CD8-positive, alpha-beta memory T cell (primary cell): ENCODE data around the gene SOX8. TPM values are rescaled to one million over a fixed set of nuclear protein-coding genes. Genes with fewer than 3 reads are reported as not detected.

ENCODE experiments used
- CTCF ChIA-PET: fragments of 350-600 bp; sonication (Branson Sonifier 250); formaldehyde crosslinking; loops from one replicate; lab custom pipeline; 2021; ENCODE audit warnings: antibody characterized with exemption; lab: Charles Lee
- POLR2A ChIA-PET: fragments of 350-600 bp; sonication (Branson Sonifier 250); formaldehyde crosslinking; loops from one replicate; lab custom pipeline; 2021; ENCODE audit warnings: antibody characterized with exemption; lab: Charles Lee
- DNase-seq, 5 donors: peaks; one replicate each; pipeline versions ENCODE4 v3.0.0 to v3.0.0-alpha.2; 2020 to 2022; ENCODE audit warnings: mixed read lengths in 1 of 5
- H3K27ac ChIP-seq: one replicate; pipeline ENCODE4 v1.7.0; 2013; ENCODE audit warnings: low read depth, mild to moderate bottlenecking, low read length, moderate library complexity
- H3K27me3 ChIP-seq: 2 replicates; pipeline ENCODE4 v1.7.0; 2013; ENCODE audit warnings: low read length, mild to moderate bottlenecking; ENCODE audit not compliant: insufficient read depth, poor library complexity, severe bottlenecking
- H3K36me3 ChIP-seq: 2 replicates; pipeline ENCODE4 v1.7.0; 2013; ENCODE audit warnings: mild to moderate bottlenecking, low read length, moderate library complexity; ENCODE audit not compliant: insufficient read depth
- H3K4me1 ChIP-seq: 2 replicates; pipeline ENCODE4 v1.7.0; 2013; ENCODE audit warnings: mild to moderate bottlenecking, low read length, moderate library complexity; ENCODE audit not compliant: insufficient read depth
- H3K4me3 ChIP-seq: 2 replicates; pipeline ENCODE4 v1.7.0; 2013; ENCODE audit warnings: mild to moderate bottlenecking, low read length
- H3K9me3 ChIP-seq: 2 replicates; pipeline ENCODE4 v1.7.0; 2013; ENCODE audit warnings: mild to moderate bottlenecking, low read length
- H3K27ac Mint-ChIP-seq, 8 donors: one replicate each; pipeline ENCODE4 v1.8.0; 2020 to 2021; ENCODE audit warnings: mixed read lengths in 8 of 8, mild to moderate bottlenecking in 6 of 8, inconsistent platforms in 3 of 8, moderate library complexity in 3 of 8
- H3K27me3 Mint-ChIP-seq, 2 donors: one replicate each; pipeline ENCODE4 v1.8.0; 2020 to 2021; ENCODE audit warnings: mixed read lengths in 2 of 2, mild to moderate bottlenecking in 1 of 2, moderate library complexity in 1 of 2
- H3K36me3 Mint-ChIP-seq, 3 donors: one replicate each; pipeline ENCODE4 v1.8.0; 2020 to 2021; ENCODE audit warnings: mixed read lengths in 3 of 3, inconsistent platforms in 1 of 3, mild to moderate bottlenecking in 1 of 3
- H3K4me1 Mint-ChIP-seq, 3 donors: one replicate each; pipeline ENCODE4 v1.8.0; 2020 to 2021; ENCODE audit warnings: mixed read lengths in 3 of 3, inconsistent platforms in 1 of 3, mild to moderate bottlenecking in 1 of 3
- H3K4me3 Mint-ChIP-seq, 7 donors: one replicate each; pipeline ENCODE4 v1.8.0; 2020 to 2021; ENCODE audit warnings: mixed read lengths in 7 of 7, mild to moderate bottlenecking in 6 of 7, moderate library complexity in 4 of 7, inconsistent platforms in 2 of 7
- H3K9me3 Mint-ChIP-seq, 5 donors: one replicate each; pipeline ENCODE4 v1.8.0; 2020 to 2022; ENCODE audit warnings: mixed read lengths in 5 of 5, mild to moderate bottlenecking in 3 of 5, moderate library complexity in 2 of 5, inconsistent platforms in 1 of 5
- polyA plus RNA-seq: library from polyadenylated mRNA; unstranded; fragments of 300-500 nt; fragmentation: Illumina TruSeq; gene quantifications from one replicate; pipeline ENCODE4 v1.2.3, GENCODE V29; 2021
- total RNA-seq, 2 experiments: library from RNA; stranded (reverse); gene quantifications; one replicate each; pipeline ENCODE4 v1.2.3, GENCODE V29; 2021

SOX8 gene
- total and polyA plus RNA-seq, 3 experiments from 2014 or later = 0.39 to 0.62 (median 0.39) TPM

DNA sequence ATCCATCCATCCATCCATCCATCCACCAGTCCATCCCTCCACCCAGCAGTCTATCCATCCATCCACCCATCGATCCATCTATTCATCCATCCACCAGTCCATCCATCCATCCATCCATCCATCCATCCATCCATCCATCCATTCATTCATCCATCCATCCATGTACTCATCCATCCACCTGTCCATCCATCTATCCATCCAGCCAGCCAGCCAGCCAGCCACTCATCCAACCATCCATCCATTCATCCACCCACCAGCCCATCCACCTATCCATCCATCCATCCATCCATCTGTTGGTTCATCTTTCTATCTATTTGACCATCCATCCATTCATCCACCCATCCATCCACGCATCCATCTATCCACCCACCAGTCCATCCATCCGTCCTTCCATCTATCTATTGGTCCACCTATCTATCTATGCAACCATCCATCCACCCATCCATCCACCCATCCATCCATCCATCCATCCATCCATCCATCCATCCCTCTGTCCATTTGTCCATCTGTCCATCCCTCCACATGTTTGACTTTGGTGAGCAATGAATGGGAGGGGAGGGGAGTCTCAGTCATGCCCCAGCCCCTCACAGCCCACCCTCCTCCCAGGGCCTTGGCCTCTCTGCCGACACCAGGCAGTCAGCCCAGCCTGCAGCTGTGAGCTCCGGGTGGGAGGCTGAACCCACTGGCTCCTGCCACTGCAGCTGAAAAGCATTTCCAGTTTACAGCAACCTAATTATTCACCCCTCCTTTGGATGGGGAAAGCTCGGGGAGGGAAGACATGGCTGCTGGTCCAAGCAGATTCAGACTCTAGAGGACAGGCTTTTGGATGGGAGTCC, 52.9 kb downstream of the SOX8 start:
- H3K36me3 Mint-ChIP-seq = no peaks in the 10 kb centered on the region
- H3K4me3 ChIP-seq = no peak overlapping the region
- H3K4me1 Mint-ChIP-seq = no peaks in the 10 kb centered on the region
- H3K4me1 ChIP-seq = no peaks in the 10 kb centered on the region
- no peaks in the 10 kb centered on the region for H3K9me3 ChIP-seq
- no peak overlapping the region for H3K27ac Mint-ChIP-seq
- no peak for DNase-seq
- H3K27me3 ChIP-seq = no peaks in the 10 kb centered on the region
- H3K36me3 ChIP-seq = no peaks in the 10 kb centered on the region
- CTCF ChIA-PET = no interaction called here
- POLR2A ChIA-PET = no interaction called here
- peaks cover 2 to 3% of the 10 kb centered on the region in 2 donors for H3K27me3 Mint-ChIP-seq
- H3K4me3 Mint-ChIP-seq = no peak overlapping the region
- no peak overlapping the region for H3K27ac ChIP-seq
- no peaks in the 10 kb centered on the region for H3K9me3 Mint-ChIP-seq

DNA sequence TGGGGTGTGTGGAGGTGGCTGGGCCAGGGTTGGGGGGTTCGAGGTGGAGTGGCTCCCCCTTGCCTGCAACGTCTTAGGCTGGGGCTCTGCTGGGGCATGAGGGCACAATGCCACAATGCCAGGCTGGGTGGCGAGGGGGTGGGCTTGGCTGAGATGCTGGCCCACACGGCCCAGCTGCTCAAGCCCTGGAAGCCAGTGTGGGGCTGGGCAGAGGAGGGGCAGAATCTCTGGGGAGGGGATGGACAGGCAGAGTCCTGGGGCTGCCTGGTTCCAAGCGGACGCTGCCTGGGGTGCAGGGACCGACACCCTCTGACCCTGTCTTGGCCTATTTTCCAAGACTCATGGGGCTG, 53.5 kb downstream of the SOX8 start:
- CTCF ChIA-PET = no interaction called here
- Mint-ChIP-seq H3K27me3 (peaks cover 0 to 2% of the 10 kb centered on the region in 2 donors), H3K4me1 (no peaks in the 10 kb centered on the region), H3K4me3 (no peak overlapping the region), H3K9me3 (no peaks in the 10 kb centered on the region), H3K27ac (no peak overlapping the region), H3K36me3 (no peaks in the 10 kb centered on the region)
- POLR2A ChIA-PET = no interaction called here
- no peaks in the 10 kb centered on the region for H3K36me3 ChIP-seq
- no peaks in the 10 kb centered on the region for H3K27me3 ChIP-seq
- no peak overlapping the region for H3K4me3 ChIP-seq
- no peaks in the 10 kb centered on the region for H3K9me3 ChIP-seq
- no peak for DNase-seq
- no peak overlapping the region for H3K27ac ChIP-seq
- H3K4me1 ChIP-seq = no peaks in the 10 kb centered on the region

DNA sequence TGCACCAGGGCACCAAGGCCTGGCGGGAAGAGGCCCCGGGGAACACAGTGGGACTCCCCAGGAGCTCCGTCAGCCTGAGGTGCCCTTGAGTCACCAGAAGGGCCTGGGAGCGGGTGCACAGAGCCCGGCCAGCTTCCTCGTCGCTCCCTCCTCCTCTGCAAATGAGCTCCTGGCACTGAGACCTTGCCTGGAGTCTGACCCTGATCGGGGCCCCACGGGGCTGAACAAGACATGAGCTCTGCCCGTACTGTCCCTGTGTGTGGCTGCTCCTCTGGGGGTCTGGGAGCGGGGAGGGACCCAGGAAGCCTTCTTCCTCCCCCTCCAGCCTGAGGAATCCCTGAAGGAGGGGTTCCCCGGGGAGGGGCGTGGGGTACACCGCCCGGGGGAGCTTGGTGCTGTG, 54.6 kb downstream of the SOX8 start:
- Histone ChIP-seq H3K4me3 (no peak overlapping the region), H3K27me3 (no peaks in the 10 kb centered on the region), H3K27ac (no peak overlapping the region), H3K36me3 (no peaks in the 10 kb centered on the region), H3K4me1 (no peaks in the 10 kb centered on the region), H3K9me3 (no peaks in the 10 kb centered on the region)
- H3K9me3 Mint-ChIP-seq = no peaks in the 10 kb centered on the region
- H3K36me3 Mint-ChIP-seq = no peaks in the 10 kb centered on the region
- ChIA-PET POLR2A (no interaction called here), CTCF (no interaction called here)
- no peak overlapping the region for H3K27ac Mint-ChIP-seq
- H3K27me3 Mint-ChIP-seq = peaks cover 0 to 2% of the 10 kb centered on the region in 2 donors
- no peak overlapping the region for H3K4me3 Mint-ChIP-seq
- H3K4me1 Mint-ChIP-seq = no peaks in the 10 kb centered on the region
- DNase-seq = no peak

Other genes with a start within 250 kb of the SOX8 start
- gene CIAO3, start 240.8 kb upstream of the SOX8 start, total RNA-seq = 10 to 100 TPM; 34.8 to 37.9 TPM
- gene CIAO3, start 240.8 kb upstream of the SOX8 start, polyA plus RNA-seq = 23.1 TPM
- not detected for gene MSLN, start 221.0 kb upstream of the SOX8 start, total RNA-seq
- not detected for gene MSLN, start 221.0 kb upstream of the SOX8 start, polyA plus RNA-seq
- gene RPUSD1, start 193.4 kb upstream of the SOX8 start, total RNA-seq = 10 to 100 TPM; 40.2 to 44.5 TPM
- gene RPUSD1, start 193.4 kb upstream of the SOX8 start, polyA plus RNA-seq = 34.2 TPM
- gene CHTF18, start 193.2 kb upstream of the SOX8 start, total RNA-seq = 100 to 1,000 TPM; 121 to 122 TPM
- gene CHTF18, start 193.2 kb upstream of the SOX8 start, polyA plus RNA-seq = 3.7 TPM
- gene GNG13, start 181.0 kb upstream of the SOX8 start, total RNA-seq = not detected
- not detected for gene GNG13, start 181.0 kb upstream of the SOX8 start, polyA plus RNA-seq
- gene LMF1, start 10.8 kb upstream of the SOX8 start, total RNA-seq = 10 to 100 TPM; 11.7 to 14.0 TPM
- 15.8 TPM for gene LMF1, start 10.8 kb upstream of the SOX8 start, polyA plus RNA-seq
- gene SSTR5, start 91.0 kb downstream of the SOX8 start, total RNA-seq = not detected
- gene SSTR5, start 91.0 kb downstream of the SOX8 start, polyA plus RNA-seq = not detected
- gene C1QTNF8, start 114.5 kb downstream of the SOX8 start, total RNA-seq = not detected
- not detected for gene C1QTNF8, start 114.5 kb downstream of the SOX8 start, polyA plus RNA-seq
- gene CACNA1H, start 171.3 kb downstream of the SOX8 start, total RNA-seq = under 1 TPM; 0.31 to 0.42 TPM
- 0.40 TPM for gene CACNA1H, start 171.3 kb downstream of the SOX8 start, polyA plus RNA-seq
- not detected for gene TPSG1, start 243.5 kb downstream of the SOX8 start, total RNA-seq
- not detected for gene TPSG1, start 243.5 kb downstream of the SOX8 start, polyA plus RNA-seq
- not detected for gene TPSB2, start 248.4 kb downstream of the SOX8 start, total RNA-seq
- gene TPSB2, start 248.4 kb downstream of the SOX8 start, polyA plus RNA-seq = not detected